H9 (cell line): ENCODE results near the gene TMLHE. TPM values are rescaled to one million over a fixed set of nuclear protein-coding genes. Genes with fewer than 3 reads are reported as not detected.
"Not testable (repeated sequence)": the region's sequence is repeated elsewhere in the genome, so short reads cannot be mapped to it uniquely, and the experiment has no call there.

Source experiments
- DNase-seq: peaks from one replicate; pipeline ENCODE4 v3.0.0-alpha.2; 2017
- H2AFZ ChIP-seq: one replicate; pipeline ENCODE4 v1.6.1; 2013; ENCODE audit warnings: mild to moderate bottlenecking, low read length, control low read depth, moderate library complexity
- H2AK5ac ChIP-seq: 2 replicates; pipeline ENCODE4 v1.6.1; 2013; ENCODE audit warnings: low read length, control low read depth, mixed read lengths; ENCODE audit not compliant: insufficient read length
- H2BK120ac ChIP-seq: one replicate; pipeline ENCODE4 v1.6.1; 2013; ENCODE audit warnings: low read depth, mild to moderate bottlenecking, low read length, control low read depth, inconsistent platforms; ENCODE audit not compliant: poor library complexity, severe bottlenecking
- H2BK12ac ChIP-seq: 2 replicates; pipeline ENCODE4 v1.6.1; 2013; ENCODE audit warnings: low read length, control low read depth, mixed read lengths, low read depth; ENCODE audit not compliant: insufficient read length
- H2BK15ac ChIP-seq: 2 replicates; pipeline ENCODE4 v1.6.1; 2013; ENCODE audit warnings: low read depth, low read length, control low read depth
- H2BK20ac ChIP-seq: one replicate; pipeline ENCODE4 v1.6.1; 2013; ENCODE audit warnings: low read depth, mild to moderate bottlenecking, low read length, control low read depth, inconsistent platforms; ENCODE audit not compliant: poor library complexity, severe bottlenecking
- H2BK5ac ChIP-seq: 2 replicates; pipeline ENCODE4 v1.6.1; 2013; ENCODE audit warnings: low read length, control low read depth, mixed read lengths; ENCODE audit not compliant: insufficient read length
- H3K14ac ChIP-seq: 2 replicates; pipeline ENCODE4 v1.6.1; 2013; ENCODE audit warnings: low read length, control low read depth; ENCODE audit not compliant: insufficient read depth
- H3K18ac ChIP-seq: 2 replicates; pipeline ENCODE4 v1.6.1; 2013; ENCODE audit warnings: low read depth, mild to moderate bottlenecking, mixed read lengths, low read length, control low read depth; ENCODE audit not compliant: insufficient read length
- H3K23ac ChIP-seq: 2 replicates; pipeline ENCODE4 v1.6.1; 2013; ENCODE audit warnings: low read length, control low read depth, mixed read lengths, low read depth; ENCODE audit not compliant: insufficient read length
- H3K23me2 ChIP-seq: 2 replicates; pipeline ENCODE4 v1.6.1; 2013; ENCODE audit warnings: low read depth, mild to moderate bottlenecking, mixed read lengths, low read length, control low read depth; ENCODE audit not compliant: insufficient read length, poor library complexity, severe bottlenecking
- H3K27ac ChIP-seq: 2 replicates; pipeline ENCODE4 v1.5.1; 2013; ENCODE audit warnings: low read length, control low read depth, mixed read lengths, low read depth; ENCODE audit not compliant: insufficient read length
- H3K27me3 ChIP-seq: 2 replicates; pipeline ENCODE4 v1.6.1; 2013; ENCODE audit warnings: low read length, control low read depth, inconsistent platforms; ENCODE audit not compliant: insufficient read depth
- H3K4ac ChIP-seq: 2 replicates; pipeline ENCODE4 v1.6.1; 2013; ENCODE audit warnings: low read depth, mild to moderate bottlenecking, control low read depth, inconsistent platforms, low read length, moderate library complexity
- H3K4me1 ChIP-seq: 2 replicates; pipeline ENCODE4 v1.6.1; 2013; ENCODE audit warnings: low read length, control low read depth, inconsistent platforms; ENCODE audit not compliant: insufficient read depth
- H3K4me2 ChIP-seq: 2 replicates; pipeline ENCODE4 v1.6.1; 2013; ENCODE audit warnings: low read length, control low read depth, mixed read lengths; ENCODE audit not compliant: insufficient read length, insufficient read depth
- H3K56ac ChIP-seq: 2 replicates; pipeline ENCODE4 v1.6.1; 2013; ENCODE audit warnings: low read depth, mild to moderate bottlenecking, mixed read lengths, low read length, control low read depth; ENCODE audit not compliant: insufficient read length
- H3K79me1 ChIP-seq: 2 replicates; pipeline ENCODE4 v1.6.1; 2013; ENCODE audit warnings: low read depth, mild to moderate bottlenecking, moderate library complexity, low read length, control low read depth, inconsistent platforms; ENCODE audit not compliant: insufficient read depth, poor library complexity, severe bottlenecking
- H3K79me2 ChIP-seq: 2 replicates; pipeline ENCODE4 v1.6.1; 2013; ENCODE audit warnings: low read length, control low read depth, inconsistent platforms; ENCODE audit not compliant: insufficient read depth
- H3K9ac ChIP-seq: 2 replicates; pipeline ENCODE4 v1.6.1; 2013; ENCODE audit warnings: low read length, control low read depth, mixed read lengths; ENCODE audit not compliant: insufficient read length; ENCODE audit errors: extremely low read depth
- H3K9me3 ChIP-seq: one replicate; pipeline ENCODE4 v1.6.1; 2013; ENCODE audit warnings: low read depth, low read length, inconsistent platforms; ENCODE audit not compliant: control insufficient read depth
- H3T11ph ChIP-seq: one replicate; pipeline ENCODE4 v1.6.1; 2013; ENCODE audit warnings: mild to moderate bottlenecking, low read length, control low read depth, inconsistent platforms
- H4K20me1 ChIP-seq: one replicate; pipeline ENCODE4 v1.6.1; 2013; ENCODE audit not compliant: control insufficient read depth, insufficient read length, insufficient read depth
- H4K5ac ChIP-seq: 2 replicates; pipeline ENCODE4 v1.6.1; 2013; ENCODE audit warnings: low read depth, mild to moderate bottlenecking, mixed read lengths, low read length, control low read depth; ENCODE audit not compliant: insufficient read length
- H4K8ac ChIP-seq: replicated peaks from 2 replicates; pipeline ENCODE4 v1.6.1; 2013; ENCODE audit warnings: low read length, control low read depth, mixed read lengths, low read depth; ENCODE audit not compliant: insufficient read length
- H4K91ac ChIP-seq: 2 replicates; pipeline ENCODE4 v1.6.1; 2013; ENCODE audit warnings: low read depth, mild to moderate bottlenecking, moderate library complexity, mixed read lengths, low read length, control low read depth; ENCODE audit not compliant: insufficient read length
- H3K27ac Mint-ChIP-seq, 3 experiments: 2 replicates in 2 of 3; 3 replicates in 1 of 3; pipeline ENCODE4 v1.8.0; 2020 to 2021; ENCODE audit warnings: mixed read lengths in 3 of 3, mild to moderate bottlenecking in 1 of 3, moderate library complexity in 1 of 3
- H3K27me3 Mint-ChIP-seq: 2 replicates; pipeline ENCODE4 v1.8.0; 2021; ENCODE audit warnings: low read depth, mild to moderate bottlenecking, moderate library complexity, mixed read lengths
- H3K36me3 Mint-ChIP-seq, 3 experiments: 2 replicates in 2 of 3; 3 replicates in 1 of 3; pipeline ENCODE4 v1.8.0; 2020 to 2021; ENCODE audit warnings: low read depth in 3 of 3, mixed read lengths in 3 of 3; ENCODE audit not compliant: insufficient read depth in 1 of 3
- H3K4me1 Mint-ChIP-seq, 2 experiments: 2 replicates each; pipeline ENCODE4 v1.8.0; 2020; ENCODE audit warnings: mixed read lengths in 2 of 2
- H3K4me3 Mint-ChIP-seq, 2 experiments: 2 replicates in 1 of 2; 3 replicates in 1 of 2; pipeline ENCODE4 v1.8.0; 2020 to 2021; ENCODE audit warnings: mild to moderate bottlenecking in 2 of 2, mixed read lengths in 2 of 2, moderate library complexity in 1 of 2
- H3K9me3 Mint-ChIP-seq, 2 experiments: 2 replicates in 1 of 2; 3 replicates in 1 of 2; pipeline ENCODE4 v1.8.0; 2020; ENCODE audit warnings: mild to moderate bottlenecking in 2 of 2, mixed read lengths in 2 of 2, moderate library complexity in 1 of 2
- WGBS: extraction: QIAGEN DNeasy Blood & Tissue Kit; methylation state at CpG from one replicate; pipeline ENCODE4 v1.1.7; 2013; ENCODE audit warnings: missing lambda C conversion rate, low lambda C conversion rate, mixed read lengths; ENCODE audit not compliant: insufficient read length; ENCODE audit errors: extremely low coverage; 5-methylcytosine and 5-hydroxymethylcytosine counted together
- total RNA-seq: library from RNA; stranded (reverse); gene quantifications from 2 replicates; pipeline ENCODE4 v1.2.1, GENCODE V29; 2021

TMLHE gene
- total RNA-seq, 1 experiment from 2014 or later = 14.2 TPM

- not testable (repeated sequence) for H3K18ac ChIP-seq, H3K4me1 Mint-ChIP-seq, H4K8ac ChIP-seq, H3T11ph ChIP-seq, H3K4ac ChIP-seq, H3K23ac ChIP-seq, H3K27me3 ChIP-seq, H2BK5ac ChIP-seq, H2BK120ac ChIP-seq, H3K36me3 Mint-ChIP-seq, H4K5ac ChIP-seq, H2AFZ ChIP-seq, H4K20me1 ChIP-seq, H3K4me1 ChIP-seq, H3K4me2 ChIP-seq, H2AK5ac ChIP-seq, H3K23me2 ChIP-seq, H2BK20ac ChIP-seq, H3K27me3 Mint-ChIP-seq, H3K9me3 ChIP-seq, H3K9ac ChIP-seq, H3K14ac ChIP-seq, H2BK12ac ChIP-seq, DNase-seq, H3K79me1 ChIP-seq, H3K4me3 Mint-ChIP-seq, H3K56ac ChIP-seq, H4K91ac ChIP-seq, H3K27ac Mint-ChIP-seq, H3K79me2 ChIP-seq, H3K9me3 Mint-ChIP-seq, H3K27ac ChIP-seq, H2BK15ac ChIP-seq
- no CpG with 5 or more reads among the region's 9 CpGs for WGBS
Observed at GRCh38 chrX:155466269-155466938, 146.3 kb downstream of the TMLHE start.

DNA sequence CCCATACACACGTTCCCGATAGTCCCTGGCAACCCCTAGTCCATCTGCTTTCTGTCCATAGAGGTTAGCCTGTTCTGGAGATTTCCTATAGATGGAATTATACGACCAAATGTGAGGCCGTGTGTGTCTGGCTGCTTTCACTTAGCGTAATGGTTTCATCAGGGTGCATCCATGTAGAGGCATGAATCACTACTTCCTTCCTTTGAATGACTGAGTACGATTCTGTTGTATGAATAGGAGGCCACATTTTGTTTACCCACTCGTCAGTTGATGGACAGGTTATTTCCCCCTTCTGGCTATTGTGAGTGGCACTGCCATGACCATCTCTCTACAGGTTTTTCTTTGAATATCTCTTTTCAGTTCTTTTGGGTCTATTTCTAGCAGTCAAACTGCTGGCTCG is 152.3 kb downstream of the TMLHE start:
- not testable (repeated sequence) for H3K56ac ChIP-seq, H3K9me3 Mint-ChIP-seq, H3K23ac ChIP-seq, H3K79me1 ChIP-seq, H3K36me3 Mint-ChIP-seq, H2AFZ ChIP-seq, H2AK5ac ChIP-seq, H3K27me3 Mint-ChIP-seq, H3T11ph ChIP-seq, H3K18ac ChIP-seq, H2BK12ac ChIP-seq, H2BK120ac ChIP-seq, H4K5ac ChIP-seq, H3K27ac ChIP-seq, H3K14ac ChIP-seq, DNase-seq, H3K79me2 ChIP-seq, H3K4me1 Mint-ChIP-seq, H3K23me2 ChIP-seq, H3K4ac ChIP-seq, H3K9me3 ChIP-seq, H3K4me1 ChIP-seq, H4K91ac ChIP-seq, H2BK15ac ChIP-seq, H2BK5ac ChIP-seq, H3K27me3 ChIP-seq, H3K4me3 Mint-ChIP-seq, H4K20me1 ChIP-seq, H2BK20ac ChIP-seq, H3K4me2 ChIP-seq, H3K27ac Mint-ChIP-seq, H3K9ac ChIP-seq, H4K8ac ChIP-seq
- WGBS = no CpG with 5 or more reads among the region's 8 CpGs
